Measurements from ENCODE around the gene NTNG1. TPM values are rescaled to one million over a fixed set of nuclear protein-coding genes. Genes with fewer than 3 reads are reported as not detected.

The NTNG1 gene
- total and polyA plus RNA-seq, 2 of the 4 experiments (the other 2 are of a cell fraction): 1.2 to 2.3 TPM

- TF ChIP-seq CTCF (conservative IDR thresholded peaks at IDR 0.05; ENCODE audit: low read depth, low read length): no peak
Observed at GRCh38 chr1:107139833-107140702, 771 bp upstream of the NTNG1 start (continued).

Measured in IMR-90 (cell line).